GM19193 (cell line): ENCODE measurements around the gene VPS26A.

Experiments
- POLR2A ChIP-seq: IDR thresholded peaks from 4 replicates; pipeline ENCODE4 v1.6.1; 2011; ENCODE audit not compliant: insufficient read depth, insufficient read length; ENCODE audit errors: extremely low read depth

Gene VPS26A

DNA sequence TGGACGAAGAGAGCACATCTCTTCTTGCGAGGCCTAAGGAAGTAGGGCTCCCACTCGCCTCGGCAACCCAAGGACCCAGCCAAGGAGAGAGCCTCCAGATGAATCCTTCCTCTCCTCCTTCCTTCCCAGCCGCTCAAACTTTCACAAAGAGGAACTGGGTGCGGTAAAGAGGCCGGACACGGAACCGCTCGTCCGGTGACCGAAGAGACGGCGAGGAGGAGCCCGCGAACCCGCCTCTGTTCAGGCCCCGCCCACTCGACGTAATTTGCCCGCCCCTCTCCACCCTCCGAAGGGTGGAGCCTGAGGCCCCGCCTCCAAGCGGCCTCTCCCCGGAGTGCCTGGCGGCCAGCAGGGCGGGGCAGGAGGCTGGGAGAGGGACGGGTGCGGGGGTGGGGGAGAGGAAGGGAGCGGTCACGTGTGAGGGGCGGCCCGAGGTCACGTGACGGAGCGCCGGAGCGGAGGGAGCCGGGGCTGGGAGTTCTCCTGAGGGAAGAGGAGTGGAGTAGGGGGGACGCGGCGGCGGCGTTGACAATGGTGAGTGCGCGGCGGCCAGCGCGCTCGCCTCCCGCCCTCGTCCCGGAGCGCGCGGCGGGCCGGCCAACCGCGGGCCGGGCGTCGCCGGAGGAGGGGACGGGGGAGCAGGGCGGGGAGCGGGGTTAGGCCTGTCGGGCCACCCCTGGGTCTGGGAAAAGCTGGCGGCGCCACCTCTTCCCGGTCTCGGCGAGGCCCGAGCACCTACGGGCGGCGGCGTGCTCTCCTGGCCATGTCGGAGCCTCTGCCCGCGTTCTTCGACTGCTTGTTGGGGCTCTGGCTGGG lies at the start of gene VPS26A:
VPS26A (plus strand) TSS at position 432 of the 816 bp plus-strand sequence; CDS start at position 532, 100 bp downstream.
- peak; percentile 89 for TF ChIP-seq POLR2A

DNA sequence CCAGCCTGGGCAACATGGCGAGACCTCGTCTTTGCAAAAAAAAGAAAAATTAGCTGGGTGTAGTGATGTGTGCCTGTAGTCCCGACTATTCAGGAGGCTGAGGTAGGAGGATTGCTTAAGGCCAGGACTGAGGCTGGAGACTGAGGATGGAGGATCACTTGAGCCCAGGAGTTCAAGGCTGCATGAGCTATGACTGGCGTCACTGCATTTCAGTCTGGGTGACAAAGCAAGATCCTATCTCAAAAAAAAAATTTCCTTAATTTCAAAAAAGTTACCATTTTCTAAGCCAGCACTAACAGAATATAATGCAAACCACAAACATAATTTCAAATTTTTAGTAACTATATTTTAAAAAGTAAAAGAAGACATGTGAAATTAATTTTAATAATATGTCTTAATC lies 49.4 kb upstream of the VPS26A start:
- TF ChIP-seq POLR2A = no peak

DNA sequence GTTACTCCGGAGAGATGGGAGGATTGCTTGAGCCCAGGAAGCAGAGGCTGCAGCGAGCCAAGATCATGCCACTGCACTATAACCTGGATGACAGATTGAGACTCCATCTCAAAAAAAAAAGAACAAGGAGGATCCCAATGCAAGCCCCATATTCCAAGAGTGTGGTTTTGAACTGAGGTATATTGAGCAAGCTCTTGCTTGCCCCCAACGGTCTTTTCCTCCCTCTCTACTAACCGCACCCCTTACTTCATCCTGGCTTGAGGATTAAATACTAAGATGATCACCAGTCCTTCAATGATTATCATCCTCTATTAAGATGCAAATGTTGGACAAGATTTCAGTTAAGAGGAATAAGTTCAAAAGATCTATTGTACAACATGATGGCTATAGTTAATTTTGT lies 48.5 kb upstream of the VPS26A start:
- TF ChIP-seq POLR2A = no peak

DNA sequence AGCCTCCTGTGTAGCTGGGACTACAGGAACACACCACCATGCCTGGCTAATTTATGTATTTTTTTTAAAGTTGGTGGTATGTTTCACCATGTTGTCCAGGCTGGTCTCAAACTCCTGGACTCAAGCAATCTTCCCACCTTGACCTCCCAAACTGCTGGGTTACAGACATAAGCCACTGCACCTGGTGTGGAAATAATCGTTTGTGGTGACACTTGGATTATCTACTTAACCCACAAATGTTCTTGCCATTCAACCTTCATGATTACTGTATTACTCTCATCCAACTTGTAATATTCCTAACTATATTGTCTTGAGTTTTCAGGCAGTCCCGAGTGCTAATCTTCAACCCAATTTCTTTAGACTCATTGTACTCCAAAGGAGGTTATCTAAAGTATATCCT lies 45.7 kb upstream of the VPS26A start:
- TF ChIP-seq POLR2A = no peak

DNA sequence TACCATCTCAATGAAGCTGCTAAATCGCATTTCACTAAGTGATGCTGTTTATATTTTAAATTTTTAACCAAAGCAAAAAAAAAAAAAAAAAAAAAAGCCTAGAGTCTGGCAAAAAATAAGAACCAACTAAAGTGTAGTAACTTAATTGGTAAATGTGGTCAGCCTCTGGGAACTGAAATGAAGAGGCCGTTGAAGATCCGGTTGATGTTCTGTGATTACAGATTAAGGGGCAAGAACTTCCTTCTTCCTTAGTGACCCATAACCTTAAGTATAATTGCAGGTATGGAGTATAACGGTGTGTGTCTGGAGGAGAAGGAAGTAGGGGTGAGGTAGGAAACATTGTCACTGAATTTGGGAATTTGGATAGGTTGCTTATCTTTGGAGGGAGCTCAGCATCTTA lies 43.8 kb upstream of the VPS26A start:
- no peak for TF ChIP-seq POLR2A

DNA sequence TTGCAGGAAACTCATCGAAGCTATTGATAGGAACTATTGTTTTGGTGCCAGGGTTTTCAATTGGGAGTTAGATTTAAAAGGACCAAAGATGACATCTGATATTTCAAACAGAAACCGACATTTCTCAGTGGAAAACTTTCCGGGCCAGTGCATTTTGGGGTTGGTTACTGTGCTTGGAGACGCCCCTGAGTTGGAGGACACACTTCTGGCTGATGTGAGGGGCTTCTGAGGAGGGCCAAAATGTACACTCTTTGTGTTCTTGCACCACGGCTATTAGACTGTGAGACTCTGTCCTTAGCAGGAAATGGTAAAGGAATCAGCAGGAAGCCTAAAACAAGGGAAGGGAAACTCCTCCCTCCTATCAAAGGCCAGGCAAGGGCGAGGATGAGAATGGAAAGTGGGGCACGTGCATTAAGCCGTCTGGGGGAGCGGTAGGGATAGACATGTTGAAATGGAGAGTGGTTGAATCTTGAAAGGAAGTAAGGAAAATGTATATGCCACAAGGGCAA lies 37.9 kb upstream of the VPS26A start:
- TF ChIP-seq POLR2A = no peak

DNA sequence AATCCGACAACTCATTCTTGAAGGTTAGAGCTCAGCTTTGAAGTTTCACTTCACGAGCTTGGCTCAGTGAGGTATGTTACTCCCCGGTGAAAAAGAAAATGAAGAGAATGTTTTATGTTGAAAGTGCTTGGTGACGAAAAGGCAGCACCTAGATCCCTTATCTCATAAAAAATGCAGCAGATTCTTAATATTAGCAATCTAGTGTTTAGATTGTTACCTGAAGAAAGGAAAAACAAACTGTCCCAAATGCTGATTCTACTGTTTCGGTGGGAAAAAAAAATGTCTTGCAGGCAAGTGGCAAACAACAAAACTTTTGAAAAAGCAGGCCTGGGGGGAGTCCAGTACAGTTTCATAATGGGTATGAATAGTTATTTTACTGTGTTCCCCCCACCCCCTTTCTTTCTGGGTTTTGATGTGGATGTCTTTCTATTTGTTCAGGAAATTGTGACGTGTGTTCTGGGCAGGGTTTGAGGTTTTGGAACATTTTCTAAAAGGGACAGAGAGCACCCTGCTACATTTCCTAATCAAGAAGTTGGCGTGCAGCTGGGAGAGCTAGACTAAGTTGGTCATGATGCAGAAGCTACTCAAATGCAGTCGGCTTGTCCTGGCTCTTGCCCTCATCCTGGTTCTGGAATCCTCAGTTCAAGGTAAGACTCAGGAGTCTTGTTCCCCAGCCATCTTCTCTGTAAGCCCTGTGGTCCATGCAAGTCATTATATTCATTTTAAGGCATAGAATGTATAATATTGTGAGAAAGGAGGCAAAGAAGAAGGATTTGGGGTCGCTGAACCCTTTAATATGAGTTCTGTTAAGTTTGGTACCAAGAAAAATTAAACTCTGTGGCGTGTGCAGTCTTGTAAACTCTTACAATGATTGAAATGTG lies 36.1 kb upstream of the VPS26A start, which contains the start of gene SRGN:
SRGN (plus strand) TSS at position 514 of the 881 bp plus-strand sequence; CDS start at position 569, 55 bp downstream.
- peak; percentile 96 for TF ChIP-seq POLR2A

DNA sequence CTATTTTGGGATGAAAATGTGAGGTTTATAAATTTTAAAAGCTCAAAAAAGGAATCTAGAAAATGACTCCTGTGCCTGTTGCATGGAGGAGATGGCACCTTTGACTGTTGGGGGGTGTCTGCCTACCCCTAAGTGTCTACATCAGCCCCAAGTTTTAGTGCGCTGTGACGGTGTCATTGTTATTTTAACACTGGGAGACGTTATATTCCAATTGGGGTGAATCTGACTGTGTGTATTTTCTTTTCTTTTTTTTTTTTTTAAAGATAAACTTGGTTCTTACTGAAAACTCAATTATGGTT lies 35.6 kb upstream of the VPS26A start:
- no peak for TF ChIP-seq POLR2A

DNA sequence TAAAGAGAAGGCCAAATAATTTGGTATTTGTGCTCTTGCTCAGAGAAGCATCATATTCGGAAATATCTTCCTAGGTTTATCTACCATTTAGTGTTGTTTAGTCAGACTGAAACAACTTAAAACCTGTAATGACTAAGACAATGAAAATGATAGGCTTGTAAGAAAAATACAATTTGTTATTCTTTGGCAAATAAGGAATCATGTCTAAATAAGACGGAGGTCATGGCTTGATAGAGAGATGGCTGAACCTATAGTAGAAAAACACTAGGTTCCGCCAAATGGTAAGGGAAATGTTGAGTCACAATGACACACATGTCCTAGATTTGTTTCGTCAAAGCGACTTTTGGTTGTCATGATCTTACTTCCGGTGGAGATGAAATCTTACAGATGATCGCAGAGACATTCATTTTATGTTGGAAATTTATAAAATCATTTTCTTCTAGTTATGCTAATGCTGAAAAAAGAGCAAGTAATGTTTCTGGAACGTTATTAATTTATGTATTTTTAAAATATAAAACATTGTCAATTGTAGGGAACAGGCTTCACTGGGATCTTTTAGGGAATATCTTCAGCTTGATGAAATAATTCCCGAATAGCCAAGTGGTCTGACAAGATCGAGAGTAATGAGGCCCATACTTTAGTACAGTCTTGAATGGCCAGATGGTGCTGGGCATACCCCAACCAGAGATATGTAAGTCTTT lies 35.0 kb upstream of the VPS26A start:
- no peak for TF ChIP-seq POLR2A

DNA sequence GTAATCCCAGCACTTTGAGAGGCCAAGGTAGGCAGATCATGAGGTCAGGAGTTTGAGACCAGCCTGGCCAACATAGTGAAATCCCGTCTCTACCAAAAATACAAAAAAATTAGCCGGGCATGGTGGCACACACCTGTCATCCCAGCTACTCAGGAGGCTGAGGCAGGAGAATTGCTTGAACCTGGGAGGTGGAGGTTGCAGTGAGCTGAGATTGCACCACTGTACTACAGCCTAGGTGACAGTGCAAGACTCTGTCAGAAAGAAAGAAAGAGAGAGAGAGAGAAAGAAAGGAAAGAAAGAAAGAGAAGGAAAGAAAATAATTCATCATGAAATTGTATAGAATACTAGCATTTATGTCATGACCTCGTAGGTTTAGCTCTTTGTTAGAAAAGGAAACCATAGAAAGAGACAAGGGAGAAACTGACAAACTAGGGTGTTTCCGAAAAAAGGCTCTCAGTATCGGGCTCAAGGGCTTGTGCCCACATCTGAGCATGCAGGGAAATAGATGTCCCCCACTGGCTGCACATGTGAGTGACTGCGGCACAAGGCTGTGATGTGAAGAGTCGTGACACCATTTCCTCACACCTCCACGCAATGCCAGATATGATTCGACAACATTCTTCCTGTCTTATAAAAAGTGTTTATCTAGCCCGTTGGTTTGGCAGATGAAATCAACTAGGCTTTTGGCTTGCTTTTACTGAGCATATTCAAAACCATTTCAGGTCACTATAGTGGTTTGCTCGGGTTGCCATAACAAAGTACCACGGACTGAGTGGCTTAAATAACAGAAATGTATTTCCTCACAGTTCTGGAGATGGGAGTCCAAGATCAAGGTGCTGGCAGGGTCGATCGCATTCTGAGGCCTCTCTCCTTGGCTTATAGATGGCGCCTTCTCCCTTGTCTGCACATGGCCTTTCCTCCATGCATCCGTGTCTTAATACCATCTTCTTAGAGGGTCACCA lies 34.1 kb upstream of the VPS26A start:
- TF ChIP-seq POLR2A = peak; percentile 64

DNA sequence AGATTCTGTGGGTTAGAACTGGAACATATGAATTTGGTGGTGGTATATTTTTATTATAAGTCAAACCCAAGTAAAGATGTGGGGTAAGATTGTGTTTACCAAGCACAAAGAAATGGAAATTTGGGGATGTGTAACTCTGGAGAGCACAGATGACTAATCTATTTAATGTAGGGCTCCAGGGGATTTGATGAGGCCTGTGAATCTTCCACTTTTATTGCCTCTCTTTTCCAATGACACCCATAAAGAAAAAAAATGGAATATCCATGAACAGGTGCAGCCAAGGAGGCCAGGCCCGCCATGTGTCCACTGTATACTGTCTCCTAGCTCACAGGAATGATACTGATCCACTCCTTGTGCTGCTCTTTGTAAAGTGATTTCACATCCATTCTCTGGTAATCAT lies 33.3 kb upstream of the VPS26A start:
- no peak for TF ChIP-seq POLR2A

DNA sequence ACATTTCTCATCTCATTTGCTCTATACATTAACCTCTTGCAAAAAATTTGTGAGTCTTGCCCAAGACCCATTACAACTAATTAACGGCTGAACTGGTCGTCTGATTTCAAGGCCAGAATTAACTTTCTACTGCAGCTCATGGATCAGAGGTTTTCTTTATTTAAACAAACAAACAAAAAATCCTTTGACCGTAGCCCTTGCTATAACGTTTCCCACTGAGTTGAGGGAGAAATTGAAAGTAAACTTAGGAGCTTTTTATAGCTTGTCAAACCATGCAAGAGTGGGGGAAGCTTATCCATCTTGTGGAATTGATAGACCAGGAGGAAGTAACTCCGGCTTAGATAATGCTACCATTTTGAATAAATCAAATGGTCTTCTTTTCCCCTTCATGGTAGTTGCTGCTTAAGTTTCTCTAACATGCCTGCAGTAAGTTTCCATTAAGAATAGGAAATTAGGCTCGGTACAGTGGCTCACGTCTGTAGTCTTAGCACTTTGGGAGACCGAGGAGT lies 32.8 kb upstream of the VPS26A start:
- no peak for TF ChIP-seq POLR2A

DNA sequence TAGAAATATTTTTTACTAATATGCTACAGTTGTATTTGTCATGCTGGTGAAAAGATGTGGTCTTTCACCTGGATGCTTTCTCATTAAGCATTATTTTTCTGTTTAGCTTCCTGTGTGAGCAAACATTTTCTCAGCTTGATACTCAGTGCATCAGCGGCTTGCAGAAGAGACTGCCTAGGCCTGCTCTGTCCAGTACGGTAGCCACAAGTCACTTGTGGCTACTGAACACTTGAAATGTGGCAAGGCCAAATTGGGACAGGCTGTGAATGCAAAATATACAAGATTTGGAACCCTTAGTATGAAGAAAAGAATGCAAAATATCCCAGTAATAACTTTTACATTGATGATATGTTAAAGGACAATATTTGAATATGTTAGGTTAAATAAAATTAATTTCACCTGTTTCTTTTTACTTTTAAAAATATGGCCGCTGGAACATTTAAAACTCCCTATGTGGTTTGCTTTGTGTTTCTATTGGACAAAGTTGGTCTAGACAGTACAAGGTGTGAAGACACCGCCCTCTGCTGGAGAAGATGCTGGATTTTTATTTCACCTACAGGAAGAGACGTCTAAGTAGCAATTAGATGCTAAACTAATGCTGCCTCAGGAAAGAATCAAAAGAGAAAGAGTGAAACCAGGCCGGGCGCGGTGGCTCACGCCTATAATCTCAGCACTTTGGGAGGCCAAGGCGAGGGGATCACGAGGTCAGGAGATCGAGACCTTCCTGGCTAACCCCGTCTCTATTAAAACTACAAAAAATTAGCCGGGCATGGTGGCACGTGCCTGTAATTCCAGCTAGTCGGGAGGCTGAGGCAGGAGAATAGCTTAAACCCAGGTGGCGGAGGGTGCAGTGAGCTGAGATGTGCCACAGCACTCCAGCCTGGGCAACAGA lies 30.8 kb upstream of the VPS26A start:
- no peak for TF ChIP-seq POLR2A

DNA sequence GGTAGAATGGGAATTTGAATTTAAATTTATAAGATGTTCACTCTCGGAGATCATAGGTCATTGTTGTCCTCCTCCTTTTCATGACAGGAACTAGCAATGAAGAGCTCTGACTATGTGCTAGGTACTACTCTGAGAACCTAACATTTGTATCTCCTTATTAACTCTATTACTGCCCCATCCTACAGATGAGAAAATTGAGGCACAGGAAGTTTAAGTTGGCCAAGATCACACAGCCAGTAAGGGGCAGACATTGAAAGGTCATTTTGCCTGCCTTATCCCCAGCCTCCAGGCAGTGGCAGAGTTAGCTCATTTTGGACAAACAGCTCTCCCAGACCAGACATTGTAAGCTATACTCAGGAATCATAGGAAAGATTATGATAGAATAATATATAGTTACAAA lies 30.0 kb upstream of the VPS26A start:
- TF ChIP-seq POLR2A = no peak

DNA sequence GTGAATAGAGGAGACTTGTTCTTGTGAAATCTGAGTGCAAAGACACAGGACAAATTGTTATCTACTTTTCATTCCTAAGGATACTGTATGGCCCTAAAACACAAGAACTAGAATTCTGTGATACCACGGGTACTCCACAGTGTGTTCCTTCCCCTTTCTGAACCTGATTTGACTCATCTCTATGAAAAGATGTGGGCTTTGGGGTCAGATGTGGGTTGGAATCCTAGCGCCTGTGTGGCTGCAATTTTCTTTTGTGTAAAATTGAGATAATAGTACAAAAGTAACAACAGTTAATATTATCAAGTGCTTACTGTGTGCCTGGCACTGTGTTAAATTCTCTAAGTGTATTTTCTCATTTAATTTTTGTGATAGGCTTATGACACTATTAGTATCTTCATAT lies 27.9 kb upstream of the VPS26A start:
- no peak for TF ChIP-seq POLR2A
